Uterus (tissue), 2 donors: Measurements from ENCODE around the gene NSL1.

ENCODE experiments used
- CTCF ChIP-seq, 4 experiments: fragments of 200-600 bp in 2 of 4; fragments of 450-650 bp in 2 of 4; sonication (generic) in 2 of 4; IDR thresholded peaks; one replicate each; pipeline ENCODE4 v1.5.1; 2016 to 2019; ENCODE audit warnings: antibody characterized with exemption in 4 of 4, mild to moderate bottlenecking in 2 of 4, moderate library complexity in 1 of 4
- POLR2A ChIP-seq, 2 donors: fragments of 450-650 bp; IDR thresholded peaks; one replicate each; pipeline ENCODE4 v1.6.1; 2016; ENCODE audit warnings: antibody characterized with exemption in 2 of 2, mild to moderate bottlenecking in 1 of 2, moderate library complexity in 1 of 2

DNA sequence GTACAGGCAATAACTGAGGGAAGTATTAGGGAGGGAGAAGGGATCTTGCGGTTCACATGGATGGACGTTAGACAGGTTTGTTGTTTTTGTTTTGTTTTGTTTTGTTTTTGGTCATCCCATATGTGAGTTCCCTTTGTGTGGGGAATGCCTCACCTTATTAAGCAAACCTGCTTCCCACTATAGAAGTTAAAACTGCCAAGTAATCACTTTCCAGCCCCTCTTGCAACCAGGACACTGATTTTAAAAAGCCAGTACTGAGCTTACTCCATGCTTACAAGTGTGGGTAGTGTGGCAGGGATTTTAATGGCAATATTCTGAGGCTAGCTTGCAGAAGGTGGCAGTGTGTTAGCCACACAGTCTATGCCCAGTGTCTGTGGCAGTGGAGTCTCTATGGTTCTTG lies 29.4 kb upstream of the NSL1 start:
- TF ChIP-seq CTCF (IDR thresholded peaks at IDR 0.05) (no peak), POLR2A (IDR thresholded peaks at IDR 0.05) (no peak)
